Pancreas (tissue), 10 donors: ENCODE data around the gene AURKB. TPM values are rescaled to one million over a fixed set of nuclear protein-coding genes. Genes with fewer than 3 reads are reported as not detected.
"Not testable (repeated sequence)": the region's sequence is repeated elsewhere in the genome, so short reads cannot be mapped to it uniquely, and the experiment has no call there.

Experiments used
- ATAC-seq, 4 donors: fragments of 200-7000 bp; cut with Tn5 transposase; one replicate each; pipeline versions ENCODE4 v1.8.0 to v1.9.1; 2020; ENCODE audit warnings: mild to moderate bottlenecking in 4 of 4, moderate library complexity in 4 of 4
- DNase-seq, 6 donors: peaks; one replicate each; pipeline ENCODE4 v3.0.0-alpha.2; 2020
- FAIRE-seq: peaks from 2 replicates; lab custom pipeline; 2012; peaks lifted over from hg19 to GRCh38; lab: Jason Lieb, UNC
- H3K27ac ChIP-seq, 4 donors: fragments of 200-600 bp; sonication (generic); 1 replicate in 3 of 4; 2 replicates in 1 of 4; pipeline versions ENCODE4 v1.5.0 to v1.8.0; 2020
- H3K27me3 ChIP-seq, 4 donors: fragments of 200-600 bp; one replicate each; pipeline ENCODE4 v1.8.0; 2021
- H3K36me3 ChIP-seq, 3 donors: fragments of 200-600 bp; sonication (generic) in 1 of 3; one replicate each; pipeline versions ENCODE4 v1.5.0 to v1.8.0; 2020 to 2021
- H3K4me1 ChIP-seq, 3 donors: fragments of 200-600 bp; one replicate each; pipeline ENCODE4 v1.8.0; 2021
- H3K4me3 ChIP-seq, 4 donors: fragments of 200-600 bp; sonication (generic) in 2 of 4; one replicate each; pipeline versions ENCODE4 v1.5.0 to v1.8.0; 2020 to 2021
- H3K9me3 ChIP-seq, 4 donors: fragments of 200-600 bp; one replicate each; pipeline ENCODE4 v1.8.0; 2021
- CTCF ChIP-seq, 4 donors: fragments of 200-600 bp; sonication (generic) in 3 of 4; IDR thresholded peaks; one replicate each; pipeline versions ENCODE4 v1.5.0 to v1.8.0; 2021; ENCODE audit warnings: antibody characterized with exemption in 4 of 4
- WGBS, 2 donors: extraction: QIAGEN DNeasy Blood & Tissue Kit; methylation state at CpG; one replicate each; pipeline ENCODE4 v1.1.7; 2013; 5-methylcytosine and 5-hydroxymethylcytosine counted together
- intact Hi-C, 3 donors: fragments of 100-400 bp; cut with DNase I; formaldehyde crosslinking; loops; one replicate each; pipeline versions ENCODE4 v1.11.1 to v1.14.2; 2022
- polyA plus RNA-seq, 2 donors: library from polyadenylated mRNA; stranded (reverse); fragments of 200-250 nt; gene quantifications; one replicate each; pipeline ENCODE4 v1.2.3, GENCODE V29; 2013
- total RNA-seq, 6 donors: library from RNA; stranded (reverse); fragmentation: NEBNext Ultra II Directional in 4 of 6; extraction: Animal tissue kit (Norgen Biotek cat#: 25700) in 4 of 6; gene quantifications; one replicate each; pipeline versions ENCODE4 v1.2.1 to v1.2.4, GENCODE V29; 2021 to 2023
- donor health status: healthy with polysubstance abuse.
- donor health status: DM: no; HTN: no; CAD: no; lungs with moderate emphysema.
- donor health status: DM: no; HTN: no; CAD: no.
- donor health status: control.
- donor health status: control.
- donor health status: Bipolar disorder and iron deficiency.
- donor health status: DM: yes; HTN: yes; CAD: no.
- donor health status: DM: no; HTN: no; CAD: no.
- donor health status: DM: no; HTN: no; CAD: no.
- donor health status: DM: yes; HTN: yes; CAD: no.

The AURKB gene
- total and polyA plus RNA-seq, 8 donors = 0.40 to 2.0 (median 0.72) TPM; not detected in 3

DNA sequence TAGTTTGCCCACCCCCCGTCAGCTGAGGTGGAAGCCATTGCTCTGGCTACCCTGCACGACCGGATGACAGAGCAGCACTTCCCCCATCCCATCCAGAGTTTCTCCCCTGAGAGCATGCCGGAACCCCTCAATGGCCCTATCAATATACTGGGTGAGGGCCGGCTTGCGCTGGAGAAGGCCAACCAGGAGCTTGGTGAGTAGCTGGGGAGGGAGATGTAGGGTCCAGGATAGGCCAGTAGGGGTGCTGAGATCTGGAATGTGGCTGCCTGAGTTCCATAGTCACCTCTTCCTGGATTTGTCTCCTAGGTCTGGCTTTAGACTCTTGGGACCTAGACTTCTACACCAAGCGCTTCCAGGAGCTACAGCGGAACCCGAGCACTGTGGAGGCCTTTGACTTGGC, 45.1 kb upstream of the AURKB start:
- Histone ChIP-seq H3K9me3 (no peaks in the 10 kb centered on the region), H3K4me1 (no peaks in the 10 kb centered on the region), H3K4me3 (no peak overlapping the region), H3K27ac (no peak overlapping the region), H3K36me3 (peaks cover 0 to 18% (median 0%) of the 10 kb centered on the region in 3 donors), H3K27me3 (no peaks in the 10 kb centered on the region)
- intact Hi-C loops = loop anchor here in 2 of 3 donors (5.0 to 10.0 kb wide), 2 partner anchors 42 to 49 kb away; partner anchors contain the start of gene SLC25A35 (in 1 of the 2)
- 97% methylated on average over 9 of the region's 9 CpGs for WGBS, 2 donors
- no peak for FAIRE-seq
- no peak for DNase-seq
- no peak for TF ChIP-seq CTCF (IDR thresholded peaks at IDR 0.05)
- ATAC-seq = no peak

GRCh38 chr17:8254881-8255280, 44.5 kb upstream of the AURKB start:
- Histone ChIP-seq H3K36me3 (peaks cover 0 to 18% (median 0%) of the 10 kb centered on the region in 3 donors), H3K27me3 (no peaks in the 10 kb centered on the region), H3K27ac (no peak overlapping the region), H3K9me3 (no peaks in the 10 kb centered on the region), H3K4me3 (no peak overlapping the region), H3K4me1 (no peaks in the 10 kb centered on the region)
- intact Hi-C loops = loop anchor here in 2 of 3 donors (5.0 to 10.0 kb wide), 2 partner anchors 42 to 50 kb away; partner anchors contain the start of gene SLC25A35 (in 1 of the 2)
- TF ChIP-seq CTCF (IDR thresholded peaks at IDR 0.05) = no peak
- FAIRE-seq (no peak), ATAC-seq (no peak), DNase-seq (no peak)
- WGBS, 2 donors = 94 to 95% methylated on average over 11 of the region's 11 CpGs

GRCh38 chr17:8253801-8254200, 43.4 kb upstream of the AURKB start:
- peak in 4 of 6 donors; percentile 21 to 77 (median 50) for DNase-seq
- no peak overlapping the region for H3K27ac ChIP-seq
- no peaks in the 10 kb centered on the region for H3K9me3 ChIP-seq
- no peak for FAIRE-seq
- no peaks in the 10 kb centered on the region for H3K4me1 ChIP-seq
- intact Hi-C loops = loop anchor here in 1 of 3 donors (10.0 kb wide), 1 partner anchor 51 kb away; no protein-coding TSS in a partner anchor
- TF ChIP-seq CTCF (IDR thresholded peaks at IDR 0.05) = peak in 2 of 4 donors; percentile 33
- ATAC-seq = peak in 3 of 4 donors; percentile 50 to 68 (median 52)
- 25 to 29% methylated on average over 8 of the region's 8 CpGs for WGBS, 2 donors
- no peak overlapping the region for H3K4me3 ChIP-seq
- H3K36me3 ChIP-seq = peaks cover 0 to 18% (median 0%) of the 10 kb centered on the region in 3 donors
- H3K27me3 ChIP-seq = no peaks in the 10 kb centered on the region

DNA sequence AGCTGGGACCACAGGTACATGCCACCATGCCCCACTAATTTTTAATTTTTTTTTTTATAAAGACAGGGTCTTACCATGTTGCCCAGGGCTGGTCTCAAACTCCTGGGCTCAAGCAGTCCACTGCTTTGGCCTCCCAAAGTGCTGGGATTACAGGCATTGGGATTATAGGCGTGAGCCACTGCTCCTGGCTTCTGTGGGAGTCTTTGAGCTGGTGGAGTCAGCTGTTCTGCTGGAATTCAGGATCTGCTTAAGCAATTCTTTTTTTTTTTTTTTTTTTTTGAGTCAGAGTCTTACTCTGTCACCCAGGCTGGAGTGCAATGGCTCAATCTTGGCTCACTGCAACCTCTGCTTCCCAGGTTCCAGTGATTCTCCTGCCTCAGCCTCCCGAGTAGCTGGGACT, 41.0 kb upstream of the AURKB start:
- H3K27ac ChIP-seq, FAIRE-seq, DNase-seq, ATAC-seq, H3K4me3 ChIP-seq, H3K4me1 ChIP-seq, H3K9me3 ChIP-seq, H3K27me3 ChIP-seq: not testable (repeated sequence)
- H3K36me3 ChIP-seq = peaks cover 0 to 11% (median 0%) of the 10 kb centered on the region in 3 donors
- intact Hi-C loops = loop anchor here in 1 of 3 donors (10.0 kb wide), 1 partner anchor 53 kb away; no protein-coding TSS in a partner anchor
- 67 to 85% methylated on average over 2 of the region's 2 CpGs for WGBS, 2 donors

GRCh38 chr17:8249621-8250500, 39.5 kb upstream of the AURKB start:
- peak overlapping the region; percentile 45 to 75 (median 60) for H3K4me3 ChIP-seq
- peak overlapping the region in 3 of 4 donors; percentile 93 to 99 (median 98) for H3K27ac ChIP-seq
- WGBS, 2 donors = 14 to 16% methylated on average over 10 of the region's 10 CpGs
- intact Hi-C loops = loop anchor here in 1 of 3 donors (10.0 kb wide), 1 partner anchor 55 kb away; no protein-coding TSS in a partner anchor
- no peak for ATAC-seq
- no peak for DNase-seq
- no peaks in the 10 kb centered on the region for H3K27me3 ChIP-seq
- H3K9me3 ChIP-seq = no peaks in the 10 kb centered on the region
- no peak for FAIRE-seq
- no peaks in the 10 kb centered on the region for H3K4me1 ChIP-seq
- TF ChIP-seq CTCF (IDR thresholded peaks at IDR 0.05) = no peak
- no peaks in the 10 kb centered on the region for H3K36me3 ChIP-seq
